Endothelial cell of umbilical vein (primary cell): ENCODE measurements around the gene MYH9. TPM values are rescaled to one million over a fixed set of nuclear protein-coding genes. Genes with fewer than 3 reads are reported as not detected.

Experiments used
- BruUV-seq: library from RNA; stranded (reverse); fragments of 400-500 nt; replicated peaks from 2 replicates; lab custom pipeline; 2021; lab: Mats Ljungman, UMichigan
- CTCF ChIA-PET: fragments of 300-600, 350-600 bp; sonication (Branson Sonifier 250); formaldehyde crosslinking; loops from one replicate; lab custom pipeline; 2021; ENCODE audit warnings: antibody characterized with exemption, inconsistent platforms; lab: Charles Lee
- POLR2A ChIA-PET: fragments of 300-600, 350-600 bp; sonication (Branson Sonifier 250); formaldehyde crosslinking; loops from one replicate; lab custom pipeline; 2021; ENCODE audit warnings: antibody characterized with exemption, inconsistent platforms; lab: Charles Lee
- DNase-seq: peaks from one replicate; pipeline ENCODE4 v3.0.0-alpha.2; 2011; ENCODE audit warnings: low read depth, low spot score
- FAIRE-seq: peaks from 2 replicates; lab custom pipeline; 2011; peaks lifted over from hg19 to GRCh38; lab: Jason Lieb, UNC
- H2AFZ ChIP-seq: 2 replicates; pipeline ENCODE4 v1.6.0; 2012; ENCODE audit warnings: low read depth, low read length, control low read depth, inconsistent platforms
- H3K27ac ChIP-seq: 2 replicates; pipeline ENCODE4 v1.5.1; 2011; ENCODE audit warnings: low read depth, mild to moderate bottlenecking, control low read depth, low read length, moderate library complexity; ENCODE audit not compliant: insufficient read depth
- H3K27me3 ChIP-seq, 2 experiments: 2 replicates each; pipeline versions ENCODE4 v1.6.0 to v1.6.1; 2011; ENCODE audit warnings: low read length in 2 of 2, mixed read lengths in 1 of 2; ENCODE audit not compliant: control insufficient read depth in 2 of 2, insufficient read depth in 2 of 2
- H3K36me3 ChIP-seq, 2 experiments: 2 replicates in 1 of 2; 3 replicates in 1 of 2; pipeline ENCODE4 v1.5.1; 2011; ENCODE audit warnings: low read length in 2 of 2, mild to moderate bottlenecking in 1 of 2, moderate library complexity in 1 of 2; ENCODE audit not compliant: control insufficient read depth in 2 of 2, insufficient read depth in 2 of 2; ENCODE audit errors: extremely low read depth in 1 of 2
- H3K4me1 ChIP-seq: 3 replicates; pipeline ENCODE4 v1.5.1; 2011; ENCODE audit warnings: mild to moderate bottlenecking, low read length; ENCODE audit not compliant: control insufficient read depth, insufficient read depth; ENCODE audit errors: extremely low read depth
- H3K4me2 ChIP-seq: 2 replicates; pipeline ENCODE4 v1.6.1; 2011; ENCODE audit warnings: low read length, control low read depth, mixed read lengths; ENCODE audit not compliant: insufficient read depth
- H3K4me3 ChIP-seq, 3 experiments: fragments of 200-600 bp in 1 of 3; sonication (generic), shearing (Covaris generic) in 1 of 3; replicated peaks in 1 of 3; 2 replicates each; pipeline ENCODE4 v1.5.1; 2011 to 2016; ENCODE audit warnings: control low read depth in 3 of 3, low read length in 3 of 3, mild to moderate bottlenecking in 2 of 3, inconsistent platforms in 1 of 3, low read depth in 1 of 3, moderate library complexity in 1 of 3; ENCODE audit not compliant: insufficient read depth in 1 of 3
- H3K79me2 ChIP-seq: 2 replicates; pipeline ENCODE4 v1.6.0; 2012; ENCODE audit warnings: low read length, inconsistent platforms; ENCODE audit not compliant: control insufficient read depth, insufficient read depth
- H3K9ac ChIP-seq: replicated peaks from 2 replicates; pipeline ENCODE3; 2011; ENCODE audit warnings: low read length, control low read depth; ENCODE audit not compliant: insufficient read depth; ENCODE audit errors: extremely low read depth
- H3K9me1 ChIP-seq: replicated peaks from 3 replicates; pipeline ENCODE4 v1.6.0; 2011; ENCODE audit warnings: mild to moderate bottlenecking, low read length; ENCODE audit not compliant: control insufficient read depth, insufficient read depth; ENCODE audit errors: extremely low read depth
- H3K9me3 ChIP-seq: replicated peaks from 2 replicates; pipeline ENCODE4 v1.5.1; 2012; ENCODE audit warnings: low read length, inconsistent platforms; ENCODE audit not compliant: control insufficient read depth, insufficient read depth
- H4K20me1 ChIP-seq: replicated peaks from 2 replicates; pipeline ENCODE3; 2011; ENCODE audit warnings: mild to moderate bottlenecking, low read length; ENCODE audit not compliant: control insufficient read depth, insufficient read depth; ENCODE audit errors: extremely low read depth
- CTCF ChIP-seq, 2 donors: IDR thresholded peaks; 1 replicate in 1 of 2; 2 replicates in 1 of 2; pipeline ENCODE4 v1.5.1; 2011; ENCODE audit warnings: low read length in 2 of 2, mild to moderate bottlenecking in 2 of 2, moderate library complexity in 2 of 2, control low read depth in 1 of 2, inconsistent platforms in 1 of 2, low read depth in 1 of 2; ENCODE audit not compliant: insufficient read depth in 1 of 2; ENCODE audit errors: extremely low read depth in 1 of 2
- EZH2 ChIP-seq: IDR thresholded peaks from 2 replicates; pipeline ENCODE4 v1.6.1; 2012; ENCODE audit warnings: borderline replicate concordance, low read depth, mild to moderate bottlenecking, moderate library complexity, low read length, inconsistent platforms; ENCODE audit not compliant: severe bottlenecking
- FOS ChIP-seq: IDR thresholded peaks from 2 replicates; pipeline ENCODE4 v1.6.1; 2011; ENCODE audit warnings: mild to moderate bottlenecking, low read length, moderate library complexity, borderline replicate concordance; ENCODE audit not compliant: insufficient read depth
- GATA2 ChIP-seq: IDR thresholded peaks from 2 replicates; pipeline ENCODE4 v1.7.0; 2011; ENCODE audit warnings: low read depth, mild to moderate bottlenecking, moderate library complexity, mixed read lengths, low read length; ENCODE audit not compliant: insufficient read length, insufficient read depth
- JUN ChIP-seq: IDR thresholded peaks from 2 replicates; pipeline ENCODE4 v1.6.1; 2011; ENCODE audit warnings: borderline replicate concordance, low read depth; ENCODE audit not compliant: insufficient read length, insufficient read depth
- MYC ChIP-seq: IDR thresholded peaks from one replicate; pipeline ENCODE4 v1.6.1; 2011; ENCODE audit warnings: mild to moderate bottlenecking, low read depth, low read length
- POLR2A ChIP-seq: IDR thresholded peaks from 2 replicates; pipeline ENCODE4 v1.6.1; 2012; ENCODE audit warnings: low read depth, mild to moderate bottlenecking, control low read depth, low read length
- POLR2AphosphoS5 ChIP-seq: IDR thresholded peaks from 2 replicates; pipeline ENCODE4 v1.6.1; 2012; ENCODE audit warnings: low read depth, mild to moderate bottlenecking, control low read depth, low read length, moderate library complexity; ENCODE audit not compliant: insufficient read depth
- dilution Hi-C: fragments of 300-500 bp; cut with MboI; formaldehyde crosslinking; loops from one replicate; pipeline ENCODE4 v1.15.0; 2019; ENCODE audit warnings: low sequenced_read_pairs; ENCODE audit not compliant: extremely low pct_ligation_motif_present
- intact Hi-C: fragments of 100-400 bp; cut with micrococcal nuclease; formaldehyde crosslinking; loops from one replicate; pipeline ENCODE4 v1.10.0; 2022
- polyA plus RNA-seq, 4 experiments: library from polyadenylated mRNA; depleted of rRNA in 3 of 4; stranded (reverse) in 3 of 4; unstranded in 1 of 4; fragments of >200 nt; gene quantifications; 2 replicates each; pipeline versions ENCODE4 v1.2.1 to v1.2.3, GENCODE V29; 2011 to 2012; ENCODE audit warnings: missing spikeins in 1 of 4
- total RNA-seq: library from RNA; stranded (reverse); gene quantifications from 2 replicates; pipeline ENCODE4 v1.2.3, GENCODE V29; 2021
- TF ChIP-seq, protein P1 (sequence below): IDR thresholded peaks from 2 replicates; pipeline ENCODE4 v1.6.1; 2011; ENCODE audit not compliant: insufficient read depth, insufficient read length

Gene MYH9
- total and polyA plus RNA-seq, 2 donors (not counting 3 experiments of a cell fraction or from before 2014, with no cell fraction given) = 188 to 1,413 TPM

DNA sequence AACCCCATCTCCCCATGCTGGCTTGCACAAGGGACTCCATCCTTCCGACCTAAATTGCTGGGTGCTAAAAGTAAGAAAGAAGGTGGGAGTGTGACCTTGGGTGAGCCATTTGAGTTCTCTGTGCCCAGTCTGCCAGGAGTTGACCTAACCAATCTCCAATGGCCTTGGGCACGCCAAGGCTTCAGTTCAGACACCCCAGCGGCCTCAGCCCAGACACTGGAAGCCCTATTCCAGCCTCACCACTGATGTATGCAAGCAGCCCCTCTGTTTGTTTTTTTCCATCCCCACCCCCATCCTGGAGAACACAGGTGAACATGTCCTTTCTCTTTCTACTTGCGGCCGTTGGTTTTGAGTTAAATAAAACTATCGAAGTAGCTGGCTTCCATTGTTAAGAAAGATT lies 31.9 kb downstream of the MYH9 start:
- Histone ChIP-seq H3K36me3 (peaks cover 3 to 4% of the 10 kb centered on the region in 2 experiments), H3K9me3 (no peaks in the 10 kb centered on the region), H3K4me3 (no peak overlapping the region), H3K4me1 (peaks cover 95% of the 10 kb centered on the region), H3K79me2 (peaks cover 96% of the 10 kb centered on the region), H3K9ac (peak overlapping the region; percentile 72), H3K4me2 (peak overlapping the region; percentile 77), H3K27ac (peak overlapping the region; percentile 74), H3K9me1 (no peaks in the 10 kb centered on the region), H4K20me1 (peaks cover 6% of the 10 kb centered on the region), H2AFZ (no peak overlapping the region), H3K27me3 (no peaks in the 10 kb centered on the region)
- DNase-seq = no peak
- dilution Hi-C loops (no loop called here), intact Hi-C loops (loop anchor here (1.0 kb wide), 1 partner anchor 27 kb away; no protein-coding TSS in a partner anchor)
- BruUV-seq = no TSS peak
- POLR2A ChIA-PET = interaction anchor here (0.7 to 1.1 kb wide), 5 partner anchors 9 to 1094 kb away, joined by 3 to 5 read pairs (median 3); no protein-coding TSS in a partner anchor
- CTCF ChIA-PET = interaction anchor here (0.9 to 2.1 kb wide), 7 partner anchors 9 to 130 kb away, joined by 3 to 8 read pairs (median 7); no protein-coding TSS in a partner anchor
- TF ChIP-seq EZH2 (no peak), POLR2A (no peak), POLR2AphosphoS5 (no peak), CTCF (IDR thresholded peaks at IDR 0.05; ENCODE audit: extremely low read depth in 1 of 2, insufficient read depth in 1 of 2, low read depth in 1 of 2, low read length in 2 of 2) (no peak), GATA2 (no peak), JUN (no peak), FOS (no peak), MYC (no peak)
- TF ChIP-seq, protein P1, sequence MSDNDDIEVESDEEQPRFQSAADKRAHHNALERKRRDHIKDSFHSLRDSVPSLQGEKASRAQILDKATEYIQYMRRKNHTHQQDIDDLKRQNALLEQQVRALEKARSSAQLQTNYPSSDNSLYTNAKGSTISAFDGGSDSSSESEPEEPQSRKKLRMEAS = no peak
- no peak for FAIRE-seq
